HepG2 (cell line): ENCODE data around the gene DHRS1. TPM values are rescaled to one million over a fixed set of nuclear protein-coding genes. Genes with fewer than 3 reads are reported as not detected.

Experiments used
- ATAC-seq: fragments of 200-7000 bp; cut with Tn5 transposase; 3 replicates; pipeline ENCODE4 v1.9.1; 2020; ENCODE audit warnings: mild to moderate bottlenecking, moderate library complexity
- BruUV-seq: library from RNA; stranded (reverse); fragments of 400-500 nt; replicated peaks from 2 replicates; lab custom pipeline; 2021; lab: Mats Ljungman, UMichigan
- CTCF ChIA-PET: fragments of 300-600 bp; formaldehyde crosslinking; extraction: SDS; loops from one replicate; lab custom pipeline; 2021; ENCODE audit warnings: low total read pairs, inconsistent platforms, low intra/inter-chr PET ratio; lab: Yijun Ruan, JAX
- POLR2A ChIA-PET: fragments of 350-600 bp; sonication (Branson Sonifier 250); formaldehyde crosslinking; loops from one replicate; lab custom pipeline; 2020; ENCODE audit warnings: antibody characterized with exemption, inconsistent platforms; lab: Yijun Ruan, JAX
- DNase-seq: peaks from one replicate; pipeline ENCODE4 v3.0.0-alpha.2; 2015; ENCODE audit warnings: low spot score
- FAIRE-seq: peaks from 3 replicates; lab custom pipeline; 2011; peaks lifted over from hg19 to GRCh38; lab: Jason Lieb, UNC
- H2AFZ ChIP-seq: one replicate; pipeline ENCODE4 v1.6.1; 2011; ENCODE audit warnings: low read length, inconsistent platforms
- H3K27ac ChIP-seq: fragments of 300-600 bp; 3 replicates; pipeline ENCODE4 v1.8.0; 2011; ENCODE audit warnings: mixed run types, mild to moderate bottlenecking, mixed read lengths, low read length, inconsistent platforms; ENCODE audit not compliant: insufficient read depth; ENCODE audit errors: extremely low read length
- H3K27me3 ChIP-seq, 2 experiments: fragments of 200-600 bp in 1 of 2; 2 replicates in 1 of 2; 3 replicates in 1 of 2; pipeline versions ENCODE4 v1.6.0 to v1.8.0; 2011; ENCODE audit warnings: low read length in 2 of 2, mild to moderate bottlenecking in 2 of 2, moderate library complexity in 2 of 2, inconsistent platforms in 1 of 2; ENCODE audit not compliant: insufficient read depth in 2 of 2, control insufficient read depth in 1 of 2
- H3K36me3 ChIP-seq, 2 experiments: fragments of 200-600 bp in 1 of 2; replicated peaks in 1 of 2; 2 replicates in 1 of 2; 3 replicates in 1 of 2; pipeline versions ENCODE4 v1.5.1 to v1.8.0; 2011; ENCODE audit warnings: low read length in 2 of 2, inconsistent platforms in 1 of 2; ENCODE audit not compliant: insufficient read depth in 2 of 2, control insufficient read depth in 1 of 2
- H3K4me1 ChIP-seq: 2 replicates; pipeline ENCODE4 v1.5.1; 2012; ENCODE audit warnings: low read length, inconsistent platforms; ENCODE audit not compliant: insufficient read depth
- H3K4me2 ChIP-seq: 2 replicates; pipeline ENCODE4 v1.6.0; 2011; ENCODE audit warnings: low read depth, low read length, inconsistent platforms
- H3K4me3 ChIP-seq, 3 experiments: fragments of 200-600 bp in 1 of 3; sonication (generic), shearing (Covaris generic) in 1 of 3; replicated peaks in 1 of 3; 2 replicates each; pipeline ENCODE4 v1.5.1; 2011 to 2016; ENCODE audit warnings: low read length in 3 of 3, inconsistent platforms in 2 of 3, low read depth in 2 of 3, mild to moderate bottlenecking in 2 of 3, control low read depth in 1 of 3, mixed read lengths in 1 of 3; ENCODE audit not compliant: insufficient read depth in 1 of 3
- H3K79me2 ChIP-seq: one replicate; pipeline ENCODE4 v1.6.1; 2011; ENCODE audit warnings: low read length, inconsistent platforms; ENCODE audit not compliant: insufficient read depth
- H3K9ac ChIP-seq: 2 replicates; pipeline ENCODE4 v1.6.0; 2011; ENCODE audit warnings: mild to moderate bottlenecking, low read depth, low read length, inconsistent platforms; ENCODE audit not compliant: insufficient read depth
- H3K9me3 ChIP-seq: 2 replicates; pipeline ENCODE4 v1.5.1; 2012; ENCODE audit warnings: mild to moderate bottlenecking, low read length
- H4K20me1 ChIP-seq: 2 replicates; pipeline ENCODE4 v1.6.0; 2011; ENCODE audit warnings: inconsistent platforms, mild to moderate bottlenecking, low read length, moderate library complexity; ENCODE audit not compliant: insufficient read depth
- BCL6 ChIP-seq: IDR thresholded peaks from 2 replicates; pipeline ENCODE4 v1.6.1; 2016; ENCODE audit warnings: missing genetic modification reagents, missing compliant biosample characterization
- FOXK1 ChIP-seq: sonication (generic); formaldehyde crosslinking; IDR thresholded peaks from 2 replicates; pipeline ENCODE4 v1.4.0; 2020; ENCODE audit warnings: low read depth, missing genetic modification reagents, borderline replicate concordance
- RBM39 ChIP-seq: fragments of 200-400 bp; formaldehyde crosslinking; IDR thresholded peaks from one replicate; pipeline ENCODE4 v1.6.1; 2018; ENCODE audit warnings: antibody characterized with exemption, mild to moderate bottlenecking, low read depth, low read length; ENCODE audit not compliant: poor library complexity, severe bottlenecking
- ZFYVE20 ChIP-seq: sonication (generic); formaldehyde crosslinking; IDR thresholded peaks from 2 replicates; pipeline ENCODE4 v1.8.0; 2023; ENCODE audit warnings: low read depth, mild to moderate bottlenecking, moderate library complexity, missing genetic modification reagents, borderline replicate concordance
- ZNF205 ChIP-seq: IDR thresholded peaks from 2 replicates; pipeline ENCODE4 v1.6.1; 2018; ENCODE audit warnings: missing biosample characterization, missing genetic modification reagents
- ZNF256 ChIP-seq: sonication (generic); formaldehyde crosslinking; conservative IDR thresholded peaks from 2 replicates; pipeline ENCODE4 v1.4.0; 2020; ENCODE audit warnings: missing genetic modification reagents
- ZNF432 ChIP-seq: sonication (generic); formaldehyde crosslinking; IDR thresholded peaks from 2 replicates; pipeline ENCODE4 v1.5.0; 2020; ENCODE audit warnings: missing genetic modification reagents, mild to moderate bottlenecking, borderline replicate concordance
- ZNF746 ChIP-seq: sonication (generic); formaldehyde crosslinking; IDR thresholded peaks from 2 replicates; pipeline ENCODE4 v1.8.0; 2022; ENCODE audit warnings: mild to moderate bottlenecking, missing genetic modification reagents
- WGBS: methylation state at CpG from one replicate; pipeline ENCODE4 v1.1.6; 2017; ENCODE audit warnings: low lambda C conversion rate; 5-methylcytosine and 5-hydroxymethylcytosine counted together
- in situ Hi-C: cut with HindIII; loops from 2 replicates; pipeline ENCODE4 v1.10.0; 2017; ENCODE audit warnings: low pct_unique_long_range_greater_than_20kb; ENCODE audit not compliant: extremely low pct_ligation_motif_present
- intact Hi-C: fragments of 100-400 bp; cut with micrococcal nuclease; formaldehyde crosslinking; loops from one replicate; pipeline ENCODE4 v1.10.0; 2022; ENCODE audit not compliant: unreplicated experiment
- polyA plus RNA-seq, 8 experiments: library from polyadenylated mRNA; depleted of rRNA in 3 of 8; stranded (reverse) in 7 of 8; unstranded in 1 of 8; fragments of >200 nt; fragmentation: Illumina TruSeq in 4 of 8; extraction: Trizol in 4 of 8; gene quantifications; 2 replicates each; pipeline versions ENCODE4 v1.2.1 to v1.2.3, GENCODE V29; 2011 to 2016; ENCODE audit warnings: low read depth in 4 of 8, missing spikeins in 1 of 8, mixed read lengths in 1 of 8; ENCODE audit not compliant: insufficient read depth in 1 of 8
- total RNA-seq, 5 experiments: library from RNA; depleted of rRNA; stranded (reverse); fragments of >200 nt; fragmentation: Illumina TruSeq; extraction: Trizol; gene quantifications; 2 replicates each; pipeline ENCODE4 v1.2.3, GENCODE V29; 2016; ENCODE audit warnings: low read depth in 1 of 5
- TF ChIP-seq, protein P1 (sequence below): sonication (generic); formaldehyde crosslinking; IDR thresholded peaks from 2 replicates; pipeline ENCODE4 v1.4.0; 2020; ENCODE audit warnings: mild to moderate bottlenecking, missing genetic modification reagents, borderline replicate concordance
- TF ChIP-seq, protein P2 (sequence below): sonication (generic); formaldehyde crosslinking; IDR thresholded peaks from 2 replicates; pipeline ENCODE4 v1.8.0; 2022; ENCODE audit warnings: missing genetic modification reagents, mild to moderate bottlenecking, inconsistent platforms, borderline replicate concordance
- TF ChIP-seq, protein P3 (sequence below): sonication (generic); formaldehyde crosslinking; IDR thresholded peaks from 2 replicates; pipeline ENCODE4 v1.4.0; 2020; ENCODE audit warnings: missing genetic modification reagents

DHRS1 gene
- total and polyA plus RNA-seq, 2 of the 13 experiments (the other 11 are each of a cell fraction or from before 2014, with no cell fraction given): 49.8 to 60.8 TPM

DNA sequence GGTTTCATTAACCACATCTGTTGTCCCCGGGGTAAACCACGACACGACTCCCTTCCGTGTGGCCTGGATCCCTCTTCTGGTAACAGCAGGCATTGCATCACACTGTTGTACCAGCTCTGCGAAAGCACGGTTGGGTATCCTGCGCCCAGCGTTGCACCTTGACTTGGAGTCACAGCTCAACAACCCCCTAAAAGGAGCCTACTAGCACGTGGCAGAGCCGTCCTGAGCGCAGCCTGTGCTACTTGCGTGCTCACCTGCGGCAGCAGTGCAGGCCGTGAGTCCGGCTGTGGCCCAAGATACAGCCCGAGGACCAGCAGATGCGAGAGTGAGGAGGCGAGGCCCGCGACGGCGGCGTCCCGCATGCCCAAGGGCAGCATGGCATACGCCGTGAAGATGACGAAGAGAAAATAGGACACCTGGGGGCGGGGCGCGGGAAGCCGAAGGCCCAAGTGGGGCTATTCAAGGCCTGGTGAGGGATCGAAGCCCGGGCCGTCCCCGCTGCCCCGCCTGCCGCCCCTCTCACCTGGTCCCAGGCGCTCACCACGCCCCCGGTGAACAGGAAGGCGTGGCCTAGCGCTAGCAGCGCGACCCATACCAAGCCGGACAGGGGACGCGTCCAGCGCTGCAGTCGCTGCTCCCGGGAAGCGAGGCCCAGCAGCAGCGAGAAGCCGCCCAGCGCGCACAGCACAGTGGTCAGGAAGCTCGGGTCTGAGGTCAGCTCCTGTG, 32.9 kb upstream of the DHRS1 start (continued):
- TF ChIP-seq ZNF746 (CRISPR knock-in tag): no peak; the same call in 1 of the 2 replicates
- TF ChIP-seq, protein P1, sequence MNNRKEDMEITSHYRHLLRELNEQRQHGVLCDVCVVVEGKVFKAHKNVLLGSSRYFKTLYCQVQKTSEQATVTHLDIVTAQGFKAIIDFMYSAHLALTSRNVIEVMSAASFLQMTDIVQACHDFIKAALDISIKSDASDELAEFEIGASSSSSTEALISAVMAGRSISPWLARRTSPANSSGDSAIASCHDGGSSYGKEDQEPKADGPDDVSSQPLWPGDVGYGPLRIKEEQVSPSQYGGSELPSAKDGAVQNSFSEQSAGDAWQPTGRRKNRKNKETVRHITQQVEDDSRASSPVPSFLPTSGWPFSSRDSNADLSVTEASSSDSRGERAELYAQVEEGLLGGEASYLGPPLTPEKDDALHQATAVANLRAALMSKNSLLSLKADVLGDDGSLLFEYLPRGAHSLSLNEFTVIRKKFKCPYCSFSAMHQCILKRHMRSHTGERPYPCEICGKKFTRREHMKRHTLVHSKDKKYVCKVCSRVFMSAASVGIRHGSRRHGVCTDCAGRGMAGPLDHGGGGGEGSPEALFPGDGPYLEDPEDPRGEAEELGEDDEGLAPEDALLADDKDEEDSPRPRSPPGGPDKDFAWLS: peak; percentile 95
- peak; percentile 8 for TF ChIP-seq BCL6 (CRISPR knock-in tag)
- TF ChIP-seq ZNF205: 0 out of 2 replicates have a peak, but pooled peaks have one; percentile 58
- TF ChIP-seq FOXK1 (CRISPR knock-in tag): no peak

DNA sequence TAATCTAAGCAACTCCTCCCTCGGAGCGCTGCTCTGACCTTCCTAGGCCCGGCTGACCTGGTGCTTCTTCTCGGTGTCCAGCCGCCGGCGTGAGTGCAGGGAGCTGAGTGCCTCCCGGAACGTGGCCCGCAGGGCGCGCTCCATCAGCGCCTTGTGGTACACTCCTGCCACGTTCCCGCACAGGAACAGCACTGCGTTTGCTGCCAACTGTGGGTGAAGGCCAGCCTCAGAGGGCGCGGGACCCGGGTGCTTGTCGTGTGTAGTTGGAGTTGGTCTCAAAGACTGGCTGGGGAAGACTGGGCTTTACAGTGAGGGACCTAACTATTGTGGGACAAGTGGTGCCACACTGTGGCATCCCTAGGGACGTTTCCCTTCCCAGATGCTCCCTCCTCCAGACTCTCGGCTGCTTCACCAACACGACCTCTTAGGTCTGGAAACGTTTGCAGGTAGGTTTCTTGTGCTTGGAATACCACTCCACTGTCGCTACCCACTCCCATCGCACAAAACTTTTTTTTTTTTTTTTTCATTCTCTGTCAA, 32.2 kb upstream of the DHRS1 start:
- peak; percentile 14 for ATAC-seq
- intact Hi-C loops: loop anchor here (1.0 to 5.0 kb wide), 3 partner anchors 89 to 1564 kb away; partner anchors contain the start of genes OXA1L and TINF2
- H4K20me1 ChIP-seq: no peaks in the 10 kb centered on the region
- H2AFZ ChIP-seq: no peak overlapping the region
- ChIA-PET POLR2A (interaction anchor here (1.0 to 4.3 kb wide), 10 partner anchors 13 to 111 kb away, joined by 3 to 98 read pairs (median 12); partner anchors contain the start of genes CBLN3, CIDEB, DHRS1 and KHNYN), CTCF (interaction anchor here (0.7 to 10.2 kb wide), 9 partner anchors 18 to 110 kb away, joined by 3 to 235 read pairs (median 6); partner anchors contain the start of genes CBLN3, CIDEB, DHRS1 and KHNYN)
- peaks cover 30% of the 10 kb centered on the region for H3K4me1 ChIP-seq
- peak overlapping the region; percentile 92 for H3K4me2 ChIP-seq
- no peak overlapping the region for H3K27ac ChIP-seq
- FAIRE-seq: no peak
- H3K9ac ChIP-seq: no peak overlapping the region
- H3K79me2 ChIP-seq: no peaks in the 10 kb centered on the region
- H3K9me3 ChIP-seq: no peaks in the 10 kb centered on the region
- WGBS: 47% methylated on average over 26 of the region's 26 CpGs
- no peaks in the 10 kb centered on the region for H3K36me3 ChIP-seq
- in situ Hi-C loops: loop anchor here (5.0 kb wide), 1 partner anchor 101 kb away; no protein-coding TSS in a partner anchor
- peak overlapping the region in 1 of 3 experiments; percentile 70; a peak in 2 of 6 replicates for H3K4me3 ChIP-seq
- DNase-seq: no peak
- H3K27me3 ChIP-seq: peaks cover 29 to 84% of the 10 kb centered on the region in 2 experiments
- BruUV-seq: no TSS peak
- no peak for TF ChIP-seq ZNF432
- TF ChIP-seq ZNF256 (CRISPR knock-in tag): peak; percentile 22; the same call in 1 of the 2 replicates
- TF ChIP-seq, protein P2, sequence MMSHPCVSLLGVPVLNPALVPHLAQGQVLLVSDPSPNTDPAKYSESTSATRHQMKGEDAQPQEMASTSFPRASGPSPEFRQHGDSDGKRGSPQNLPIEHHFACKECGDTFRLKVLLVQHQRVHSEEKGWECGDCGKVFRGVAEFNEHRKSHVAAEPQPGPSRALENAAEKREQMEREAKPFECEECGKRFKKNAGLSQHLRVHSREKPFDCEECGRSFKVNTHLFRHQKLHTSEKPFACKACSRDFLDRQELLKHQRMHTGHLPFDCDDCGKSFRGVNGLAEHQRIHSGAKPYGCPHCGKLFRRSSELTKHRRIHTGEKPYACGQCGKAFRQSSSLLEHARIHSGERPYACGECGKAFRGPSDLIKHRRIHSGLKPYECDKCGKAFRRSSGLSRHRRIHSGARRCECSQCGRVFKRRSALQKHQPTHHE (CRISPR knock-in tag): 0 out of 2 replicates have a peak, but pooled peaks have one; percentile 61
- TF ChIP-seq, protein P3, sequence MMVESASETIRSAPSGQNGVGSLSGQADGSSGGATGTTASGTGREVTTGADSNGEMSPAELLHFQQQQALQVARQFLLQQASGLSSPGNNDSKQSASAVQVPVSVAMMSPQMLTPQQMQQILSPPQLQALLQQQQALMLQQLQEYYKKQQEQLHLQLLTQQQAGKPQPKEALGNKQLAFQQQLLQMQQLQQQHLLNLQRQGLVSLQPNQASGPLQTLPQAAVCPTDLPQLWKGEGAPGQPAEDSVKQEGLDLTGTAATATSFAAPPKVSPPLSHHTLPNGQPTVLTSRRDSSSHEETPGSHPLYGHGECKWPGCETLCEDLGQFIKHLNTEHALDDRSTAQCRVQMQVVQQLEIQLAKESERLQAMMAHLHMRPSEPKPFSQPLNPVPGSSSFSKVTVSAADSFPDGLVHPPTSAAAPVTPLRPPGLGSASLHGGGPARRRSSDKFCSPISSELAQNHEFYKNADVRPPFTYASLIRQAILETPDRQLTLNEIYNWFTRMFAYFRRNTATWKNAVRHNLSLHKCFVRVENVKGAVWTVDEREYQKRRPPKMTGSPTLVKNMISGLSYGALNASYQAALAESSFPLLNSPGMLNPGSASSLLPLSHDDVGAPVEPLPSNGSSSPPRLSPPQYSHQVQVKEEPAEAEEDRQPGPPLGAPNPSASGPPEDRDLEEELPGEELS (CRISPR knock-in tag): 0 out of 2 replicates have a peak, but pooled peaks have one; percentile 12
- no peak for TF ChIP-seq ZFYVE20 (CRISPR knock-in tag)
- peak; percentile 23 for TF ChIP-seq RBM39
